HL-60 (cell line): ENCODE measurements around the gene HLA-DRA.

Experiments
- CTCF ChIP-seq: IDR thresholded peaks from one replicate; pipeline ENCODE4 v1.5.1; 2011; ENCODE audit warnings: low read length, control low read depth, inconsistent platforms; ENCODE audit not compliant: insufficient read depth
- GABPA ChIP-seq: IDR thresholded peaks from 2 replicates; pipeline ENCODE4 v1.6.1; 2012; ENCODE audit warnings: low read depth
- POLR2AphosphoS5 ChIP-seq: IDR thresholded peaks from 2 replicates; pipeline ENCODE4 v1.6.1; 2012; ENCODE audit warnings: low read depth
- REST ChIP-seq: IDR thresholded peaks from 2 replicates; pipeline ENCODE4 v1.6.1; 2012; ENCODE audit warnings: low read depth; ENCODE audit not compliant: insufficient replicate concordance

DNA sequence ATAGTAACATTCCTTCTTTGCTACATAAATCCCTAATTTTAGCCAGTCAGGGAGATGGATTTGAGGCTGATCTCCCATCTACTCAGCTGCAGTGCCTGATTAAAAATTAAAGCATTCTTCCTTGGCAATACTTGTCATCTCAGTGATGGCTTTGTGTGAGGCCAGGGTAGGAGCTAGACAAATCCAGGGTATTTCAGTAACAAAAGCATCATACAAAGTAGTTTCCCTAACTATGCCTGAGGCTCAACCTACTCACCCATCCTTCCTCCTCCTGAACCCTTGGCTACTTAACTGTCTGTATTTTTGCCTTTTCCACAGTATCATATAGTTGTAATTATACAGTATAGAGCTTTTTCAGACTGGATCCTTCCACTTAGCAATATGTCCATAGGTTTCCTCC, 52.7 kb downstream of the HLA-DRA start:
- TF ChIP-seq CTCF = no peak
- TF ChIP-seq GABPA = no peak
- TF ChIP-seq POLR2AphosphoS5 = no peak
- TF ChIP-seq REST = no peak
